HFF-Myc (cell line): Measurements from ENCODE around the gene IFT88.

ENCODE experiments used
- DNase-seq: peaks from one replicate; pipeline ENCODE4 v3.0.0-alpha.2; 2011; ENCODE audit warnings: low read depth; ENCODE audit errors: extremely low read depth
- H3K4me3 ChIP-seq: replicated peaks from 2 replicates; pipeline ENCODE4 v1.5.1; 2011; ENCODE audit warnings: low read depth, mild to moderate bottlenecking, control low read depth, low read length
- TF ChIP-seq, protein P1 (sequence below): IDR thresholded peaks from 2 replicates; pipeline ENCODE4 v1.5.1; 2012; ENCODE audit warnings: mild to moderate bottlenecking, low read depth, low read length, control low read depth; ENCODE audit errors: missing control alignments

IFT88 gene

GRCh38 chr13:20546556-20546955, 20.4 kb upstream of the IFT88 start:
- DNase-seq = no peak
- TF ChIP-seq, protein P1, sequence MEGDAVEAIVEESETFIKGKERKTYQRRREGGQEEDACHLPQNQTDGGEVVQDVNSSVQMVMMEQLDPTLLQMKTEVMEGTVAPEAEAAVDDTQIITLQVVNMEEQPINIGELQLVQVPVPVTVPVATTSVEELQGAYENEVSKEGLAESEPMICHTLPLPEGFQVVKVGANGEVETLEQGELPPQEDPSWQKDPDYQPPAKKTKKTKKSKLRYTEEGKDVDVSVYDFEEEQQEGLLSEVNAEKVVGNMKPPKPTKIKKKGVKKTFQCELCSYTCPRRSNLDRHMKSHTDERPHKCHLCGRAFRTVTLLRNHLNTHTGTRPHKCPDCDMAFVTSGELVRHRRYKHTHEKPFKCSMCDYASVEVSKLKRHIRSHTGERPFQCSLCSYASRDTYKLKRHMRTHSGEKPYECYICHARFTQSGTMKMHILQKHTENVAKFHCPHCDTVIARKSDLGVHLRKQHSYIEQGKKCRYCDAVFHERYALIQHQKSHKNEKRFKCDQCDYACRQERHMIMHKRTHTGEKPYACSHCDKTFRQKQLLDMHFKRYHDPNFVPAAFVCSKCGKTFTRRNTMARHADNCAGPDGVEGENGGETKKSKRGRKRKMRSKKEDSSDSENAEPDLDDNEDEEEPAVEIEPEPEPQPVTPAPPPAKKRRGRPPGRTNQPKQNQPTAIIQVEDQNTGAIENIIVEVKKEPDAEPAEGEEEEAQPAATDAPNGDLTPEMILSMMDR = no peak
- H3K4me3 ChIP-seq = no peak overlapping the region

DNA sequence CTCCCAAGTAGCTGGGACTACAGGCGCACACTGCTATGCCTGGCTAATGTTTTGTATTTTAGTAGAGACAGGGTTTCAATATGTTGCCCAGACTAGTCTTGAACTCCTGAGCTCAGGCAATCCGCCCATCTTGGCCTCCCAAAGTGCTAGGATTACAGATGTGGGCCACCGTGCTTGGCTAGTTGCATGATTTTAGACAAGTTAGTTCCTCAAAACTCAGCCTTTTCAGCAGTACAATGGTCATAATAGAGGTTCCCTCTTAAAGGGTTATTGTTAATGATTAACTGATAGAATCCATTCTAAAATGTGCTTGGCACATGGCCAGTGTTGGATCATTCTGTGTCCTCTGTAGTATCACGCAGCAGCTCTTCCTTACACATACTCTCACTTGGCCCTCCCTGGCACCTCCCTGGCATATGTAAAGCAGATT, 19.5 kb upstream of the IFT88 start:
- DNase-seq = no peak
- TF ChIP-seq, protein P1 = no peak
- H3K4me3 ChIP-seq = no peak overlapping the region

DNA sequence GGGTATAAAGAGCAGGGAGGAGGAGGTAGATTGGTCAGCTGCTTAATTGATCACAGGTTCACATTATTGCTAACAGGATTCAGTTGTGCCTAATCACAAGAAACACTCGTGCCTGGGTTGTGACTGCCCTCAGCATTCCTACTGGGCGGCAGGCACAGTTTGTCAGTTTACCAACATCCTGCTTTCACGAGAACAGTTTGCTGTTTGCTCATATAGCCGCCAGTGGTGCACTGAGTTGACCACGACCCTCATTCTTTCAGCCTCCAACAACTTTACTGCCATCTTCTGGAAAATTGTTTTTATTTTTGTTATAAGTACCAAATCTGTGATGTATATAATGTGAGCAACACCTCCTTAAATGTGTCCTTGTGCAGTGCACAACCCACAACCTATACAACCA, 16.2 kb upstream of the IFT88 start:
- TF ChIP-seq, protein P1 = no peak
- DNase-seq = no peak
- no peak overlapping the region for H3K4me3 ChIP-seq

GRCh38 chr13:20553311-20553710, 13.6 kb upstream of the IFT88 start:
- H3K4me3 ChIP-seq = no peak overlapping the region
- TF ChIP-seq, protein P1 = no peak
- no peak for DNase-seq

- TF ChIP-seq, protein P1 = no peak
- H3K4me3 ChIP-seq = no peak overlapping the region
- DNase-seq = no peak
Observed at GRCh38 chr13:20558982-20559381, 8.0 kb upstream of the IFT88 start.

DNA sequence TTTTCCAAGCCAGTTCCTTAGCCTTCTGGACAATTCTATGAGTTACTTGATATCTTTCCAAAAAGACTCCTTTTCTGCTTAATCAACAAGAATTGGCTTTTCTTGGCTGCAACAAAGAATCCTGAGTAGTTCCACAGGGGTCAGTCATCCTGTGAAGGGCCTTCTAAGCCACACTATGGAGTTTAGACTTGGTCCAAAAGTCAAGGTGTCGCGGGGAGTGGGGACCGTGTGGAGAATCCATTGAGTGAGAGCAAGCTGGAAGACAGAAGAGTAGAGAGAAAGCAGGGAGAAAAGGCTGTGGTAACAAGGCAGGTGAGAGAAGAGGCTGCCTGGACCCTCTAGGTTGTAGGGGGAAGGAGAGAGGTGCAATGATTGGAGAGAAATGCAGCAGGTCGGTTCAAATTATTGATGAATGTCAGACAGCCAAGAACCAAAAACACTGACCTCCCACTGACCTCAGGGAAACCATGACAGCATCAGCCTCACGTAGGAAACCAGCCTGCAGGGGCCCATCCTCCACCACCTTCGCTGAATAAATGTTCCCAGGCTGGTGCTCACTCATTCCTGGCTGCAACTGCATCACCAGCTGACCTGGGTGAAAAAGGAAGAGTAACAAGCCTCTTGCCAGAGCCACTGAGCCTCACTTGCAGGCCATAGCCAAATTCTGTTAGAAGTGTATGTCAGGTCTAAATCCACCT, 7.1 kb upstream of the IFT88 start:
- TF ChIP-seq, protein P1 = no peak
- no peak for DNase-seq
- H3K4me3 ChIP-seq = no peak overlapping the region

GRCh38 chr13:20561741-20562140, 5.2 kb upstream of the IFT88 start:
- TF ChIP-seq, protein P1 = no peak
- DNase-seq = no peak
- H3K4me3 ChIP-seq = no peak overlapping the region
